IPS DF 6.9 (cell line): Measurements from ENCODE around the gene LRFN3.

Experiments used
- DNase-seq: peaks from one replicate; pipeline ENCODE4 v3.0.0-alpha.2; 2013; ENCODE audit warnings: low read depth, low spot score
- H3K27ac ChIP-seq: one replicate; pipeline ENCODE4 v1.5.1; 2013; ENCODE audit warnings: low read length, control low read depth
- H3K27me3 ChIP-seq: 2 replicates; pipeline ENCODE4 v1.6.1; 2013; ENCODE audit warnings: mild to moderate bottlenecking, low read length; ENCODE audit not compliant: control insufficient read depth, insufficient read depth
- H3K36me3 ChIP-seq: 2 replicates; pipeline ENCODE4 v1.6.1; 2013; ENCODE audit warnings: low read length; ENCODE audit not compliant: control insufficient read depth, insufficient read depth
- H3K4me1 ChIP-seq: 2 replicates; pipeline ENCODE4 v1.6.1; 2013; ENCODE audit warnings: low read length; ENCODE audit not compliant: control insufficient read depth, insufficient read depth
- H3K4me3 ChIP-seq: 2 replicates; pipeline ENCODE4 v1.5.1; 2013; ENCODE audit warnings: mild to moderate bottlenecking, low read length
- H3K9me3 ChIP-seq: 2 replicates; pipeline ENCODE4 v1.6.1; 2013; ENCODE audit warnings: low read length, inconsistent platforms; ENCODE audit not compliant: control insufficient read depth, insufficient read depth
- WGBS: extraction: QIAGEN DNeasy Blood & Tissue Kit; methylation state at CpG from one replicate; pipeline ENCODE4 v1.1.7; 2013; ENCODE audit warnings: mixed read lengths, missing lambda C conversion rate; ENCODE audit not compliant: insufficient read length, insufficient coverage; 5-methylcytosine and 5-hydroxymethylcytosine counted together

The LRFN3 gene

DNA sequence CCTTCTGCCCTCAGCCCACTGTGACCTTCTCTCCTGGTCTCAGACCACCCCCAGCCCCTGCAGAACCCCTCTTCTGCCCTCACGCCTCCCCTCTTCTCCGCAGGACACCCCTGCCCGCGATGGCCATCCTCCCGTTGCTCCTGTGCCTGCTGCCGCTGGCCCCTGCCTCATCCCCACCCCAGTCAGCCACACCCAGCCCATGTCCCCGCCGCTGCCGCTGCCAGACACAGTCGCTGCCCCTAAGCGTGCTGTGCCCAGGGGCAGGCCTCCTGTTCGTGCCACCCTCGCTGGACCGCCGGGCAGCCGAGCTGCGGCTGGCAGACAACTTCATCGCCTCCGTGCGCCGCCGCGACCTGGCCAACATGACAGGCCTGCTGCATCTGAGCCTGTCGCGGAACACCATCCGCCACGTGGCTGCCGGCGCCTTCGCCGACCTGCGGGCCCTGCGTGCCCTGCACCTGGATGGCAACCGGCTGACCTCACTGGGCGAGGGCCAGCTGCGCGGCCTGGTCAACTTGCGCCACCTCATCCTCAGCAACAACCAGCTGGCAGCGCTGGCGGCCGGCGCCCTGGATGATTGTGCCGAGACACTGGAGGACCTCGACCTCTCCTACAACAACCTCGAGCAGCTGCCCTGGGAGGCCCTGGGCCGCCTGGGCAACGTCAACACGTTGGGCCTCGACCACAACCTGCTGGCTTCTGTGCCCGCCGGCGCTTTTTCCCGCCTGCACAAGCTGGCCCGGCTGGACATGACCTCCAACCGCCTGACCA is 3.3 kb downstream of the LRFN3 start:
- H3K36me3 ChIP-seq, result peaks cover 6% of the 10 kb centered on the region; the same call in 1 of the 2 replicates
- H3K4me3 ChIP-seq, result no peak overlapping the region
- WGBS, result no CpG with 5 or more reads among the region's 55 CpGs
- no peak overlapping the region for H3K27ac ChIP-seq
- no peak for DNase-seq
- 0 out of 2 replicates have a peak, but pooled peaks cover 2% of the 10 kb centered on the region for H3K4me1 ChIP-seq
- H3K9me3 ChIP-seq, result no peaks in the 10 kb centered on the region
- no peaks in the 10 kb centered on the region for H3K27me3 ChIP-seq

DNA sequence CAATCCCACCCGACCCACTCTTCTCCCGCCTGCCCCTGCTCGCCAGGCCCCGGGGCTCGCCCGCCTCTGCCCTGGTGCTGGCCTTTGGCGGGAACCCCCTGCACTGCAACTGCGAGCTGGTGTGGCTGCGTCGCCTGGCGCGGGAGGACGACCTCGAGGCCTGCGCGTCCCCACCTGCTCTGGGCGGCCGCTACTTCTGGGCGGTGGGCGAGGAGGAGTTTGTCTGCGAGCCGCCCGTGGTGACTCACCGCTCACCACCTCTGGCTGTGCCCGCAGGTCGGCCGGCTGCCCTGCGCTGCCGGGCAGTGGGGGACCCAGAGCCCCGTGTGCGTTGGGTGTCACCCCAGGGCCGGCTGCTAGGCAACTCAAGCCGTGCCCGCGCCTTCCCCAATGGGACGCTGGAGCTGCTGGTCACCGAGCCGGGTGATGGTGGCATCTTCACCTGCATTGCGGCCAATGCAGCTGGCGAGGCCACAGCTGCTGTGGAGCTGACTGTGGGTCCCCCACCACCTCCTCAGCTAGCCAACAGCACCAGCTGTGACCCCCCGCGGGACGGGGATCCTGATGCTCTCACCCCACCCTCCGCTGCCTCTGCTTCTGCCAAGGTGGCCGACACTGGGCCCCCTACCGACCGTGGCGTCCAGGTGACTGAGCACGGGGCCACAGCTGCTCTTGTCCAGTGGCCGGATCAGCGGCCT is 4.1 kb downstream of the LRFN3 start:
- Histone ChIP-seq H3K27ac (no peak overlapping the region), H3K27me3 (no peaks in the 10 kb centered on the region), H3K36me3 (peaks cover 6% of the 10 kb centered on the region; the same call in 1 of the 2 replicates), H3K4me3 (no peak overlapping the region), H3K4me1 (0 out of 2 replicates have a peak, but pooled peaks cover 2% of the 10 kb centered on the region), H3K9me3 (no peaks in the 10 kb centered on the region)
- no peak for DNase-seq
- WGBS, result no CpG with 5 or more reads among the region's 51 CpGs

DNA sequence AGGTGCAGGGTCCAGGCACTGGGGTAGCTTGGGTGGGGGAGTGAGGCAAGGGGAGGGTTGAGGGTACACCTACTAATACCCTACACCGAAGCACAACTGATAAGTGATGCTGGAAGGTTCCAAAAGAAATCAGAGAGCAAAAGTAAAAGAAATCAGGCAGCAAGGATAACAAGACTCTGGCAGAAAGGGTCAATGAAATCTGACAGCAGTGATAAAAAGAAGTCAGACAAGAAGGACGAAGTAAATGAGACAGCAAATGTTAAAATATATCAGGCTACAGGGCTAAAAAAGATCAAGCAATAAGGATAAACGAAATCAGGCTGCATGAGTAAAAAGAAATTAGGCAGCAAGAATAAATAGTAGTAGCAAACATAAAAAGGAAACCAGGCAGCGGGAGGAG is 4.7 kb downstream of the LRFN3 start:
- Histone ChIP-seq H3K27me3 (no peaks in the 10 kb centered on the region), H3K9me3 (no peaks in the 10 kb centered on the region), H3K27ac (no peak overlapping the region), H3K4me1 (0 out of 2 replicates have a peak, but pooled peaks cover 2% of the 10 kb centered on the region), H3K4me3 (no peak overlapping the region), H3K36me3 (peaks cover 6% of the 10 kb centered on the region; the same call in 1 of the 2 replicates)
- 100% methylated on average over 1 of the region's 4 CpGs for WGBS
- DNase-seq, result no peak

DNA sequence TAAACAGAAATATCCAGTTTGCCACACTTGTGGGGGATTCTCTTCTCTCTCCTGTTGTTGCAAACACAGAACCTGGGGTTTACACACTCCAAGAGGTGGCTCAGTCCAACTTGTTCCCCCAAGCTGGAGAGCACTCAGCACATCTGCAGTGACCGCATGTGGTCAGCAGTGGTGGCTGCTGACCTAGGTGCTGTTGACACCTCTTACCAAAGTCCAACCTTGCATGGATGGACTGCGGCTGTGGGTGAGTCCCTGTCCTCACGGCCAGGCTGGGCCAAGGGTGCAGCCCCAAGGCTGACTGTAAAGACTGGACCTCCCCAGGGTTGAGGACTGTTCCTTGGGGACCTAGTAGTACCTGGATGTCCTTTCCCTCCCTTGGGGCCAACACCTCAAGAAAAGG is 6.1 kb downstream of the LRFN3 start:
- no peak overlapping the region for H3K4me3 ChIP-seq
- peaks cover 6% of the 10 kb centered on the region; the same call in 1 of the 2 replicates for H3K36me3 ChIP-seq
- H3K4me1 ChIP-seq, result 0 out of 2 replicates have a peak, but pooled peaks cover 2% of the 10 kb centered on the region
- no peak overlapping the region for H3K27ac ChIP-seq
- H3K9me3 ChIP-seq, result no peaks in the 10 kb centered on the region
- no peak for DNase-seq
- no peaks in the 10 kb centered on the region for H3K27me3 ChIP-seq
- WGBS, result no CpG with 5 or more reads among the region's 3 CpGs

DNA sequence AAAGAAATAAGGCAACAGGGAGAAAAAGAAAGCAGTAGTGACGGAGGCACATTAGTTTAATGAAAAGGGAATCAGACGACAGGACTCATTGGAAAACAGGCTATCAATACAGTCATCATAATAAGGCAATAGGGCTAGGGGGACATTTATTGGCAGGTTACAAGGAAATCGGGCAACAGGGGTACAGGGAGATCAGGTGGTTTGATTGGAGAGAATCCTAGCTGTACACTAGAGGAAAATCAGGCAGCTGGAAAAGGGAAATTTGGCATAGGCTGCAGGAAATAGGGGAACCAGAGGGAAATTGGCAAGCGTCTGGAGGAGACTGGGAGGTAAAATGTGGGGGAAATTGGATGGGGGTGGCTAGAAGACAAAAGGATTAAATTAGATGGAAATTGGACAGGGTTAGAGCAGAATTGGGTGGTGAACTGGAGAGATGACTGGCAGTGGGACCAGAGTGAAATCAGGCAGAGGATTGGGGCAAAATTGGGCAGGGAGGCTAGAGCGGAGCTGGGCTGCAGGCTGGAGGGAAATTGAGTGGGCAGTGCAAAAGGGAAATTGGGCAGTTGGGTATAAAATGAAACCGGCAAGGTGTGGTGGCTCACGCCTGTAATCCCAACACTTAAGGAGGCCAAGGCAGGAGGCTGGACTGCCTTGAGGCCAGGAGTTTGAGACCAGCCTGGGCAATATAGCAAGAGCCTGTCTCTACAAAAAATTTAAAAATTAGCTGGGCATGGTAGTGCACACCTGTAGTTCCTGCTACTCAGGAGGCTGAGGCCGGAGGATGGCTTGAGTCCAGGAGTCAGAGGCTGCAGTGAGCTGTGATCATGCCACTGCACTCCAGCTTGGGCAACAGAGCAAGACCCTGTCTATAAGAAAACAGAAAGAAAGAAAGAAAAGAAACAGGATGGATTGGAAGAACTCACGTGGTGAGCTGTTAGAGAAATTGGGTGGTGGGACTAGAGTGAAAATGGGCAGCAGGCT is 7.4 kb downstream of the LRFN3 start:
- 100% methylated on average over 1 of the region's 9 CpGs for WGBS
- H3K36me3 ChIP-seq, result peaks cover 6% of the 10 kb centered on the region; the same call in 1 of the 2 replicates
- H3K27me3 ChIP-seq, result no peaks in the 10 kb centered on the region
- H3K27ac ChIP-seq, result no peak overlapping the region
- no peaks in the 10 kb centered on the region for H3K9me3 ChIP-seq
- no peak for DNase-seq
- H3K4me1 ChIP-seq, result no peaks in the 10 kb centered on the region
- H3K4me3 ChIP-seq, result no peak overlapping the region

DNA sequence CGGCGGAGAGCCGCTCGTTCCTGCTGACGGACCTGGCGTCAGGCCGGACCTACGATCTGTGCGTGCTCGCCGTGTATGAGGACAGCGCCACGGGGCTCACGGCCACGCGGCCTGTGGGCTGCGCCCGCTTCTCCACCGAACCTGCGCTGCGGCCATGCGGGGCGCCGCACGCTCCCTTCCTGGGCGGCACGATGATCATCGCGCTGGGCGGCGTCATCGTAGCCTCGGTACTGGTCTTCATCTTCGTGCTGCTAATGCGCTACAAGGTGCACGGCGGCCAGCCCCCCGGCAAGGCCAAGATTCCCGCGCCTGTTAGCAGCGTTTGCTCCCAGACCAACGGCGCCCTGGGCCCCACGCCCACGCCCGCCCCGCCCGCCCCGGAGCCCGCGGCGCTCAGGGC is 8.4 kb downstream of the LRFN3 start:
- H3K36me3 ChIP-seq, result peaks cover 6% of the 10 kb centered on the region; the same call in 1 of the 2 replicates
- H3K27ac ChIP-seq, result no peak overlapping the region
- 0 out of 2 replicates have a peak, but pooled peaks cover 2% of the 10 kb centered on the region for H3K4me1 ChIP-seq
- no peaks in the 10 kb centered on the region for H3K27me3 ChIP-seq
- no peak overlapping the region for H3K4me3 ChIP-seq
- no peak for DNase-seq
- WGBS, result no CpG with 5 or more reads among the region's 52 CpGs
- no peaks in the 10 kb centered on the region for H3K9me3 ChIP-seq

DNA sequence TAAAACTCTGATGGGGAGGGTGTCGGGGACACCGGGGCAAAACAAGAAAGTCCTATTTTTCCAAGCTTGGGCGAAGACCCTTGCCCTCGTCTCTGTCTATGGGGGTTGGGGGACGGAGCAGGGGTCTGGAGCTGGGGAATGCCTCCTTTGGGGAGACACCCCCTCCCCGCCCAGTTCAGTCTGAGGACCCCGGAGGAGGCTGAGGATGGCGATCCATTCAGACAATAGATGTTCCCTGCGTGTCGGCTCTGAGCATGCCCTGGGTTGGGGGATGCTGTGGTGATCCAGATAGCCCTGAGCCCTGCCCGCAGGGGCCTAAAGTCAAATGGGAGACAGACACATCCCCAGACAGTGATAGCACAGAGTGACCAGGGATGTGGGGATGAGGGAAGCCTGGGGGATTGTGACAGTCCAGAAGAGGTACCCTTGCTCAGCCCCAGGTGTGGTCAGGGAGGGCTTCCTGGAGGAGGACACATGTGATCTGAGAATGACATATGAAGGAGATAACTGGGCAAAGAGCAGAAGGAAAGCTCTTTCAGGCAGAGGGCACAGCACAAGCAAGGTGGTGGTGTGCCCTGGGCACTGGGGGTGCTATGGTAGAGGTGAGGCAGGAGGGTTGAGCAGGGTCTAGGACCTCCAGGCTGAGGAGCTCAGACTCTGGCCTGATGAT is 9.1 kb downstream of the LRFN3 start:
- H3K9me3 ChIP-seq, result no peaks in the 10 kb centered on the region
- H3K4me1 ChIP-seq, result 0 out of 2 replicates have a peak, but pooled peaks cover 2% of the 10 kb centered on the region
- WGBS, result no CpG with 5 or more reads among the region's 11 CpGs
- H3K36me3 ChIP-seq, result peaks cover 4% of the 10 kb centered on the region; the same call in 1 of the 2 replicates
- H3K4me3 ChIP-seq, result no peak overlapping the region
- DNase-seq, result no peak
- no peaks in the 10 kb centered on the region for H3K27me3 ChIP-seq
- H3K27ac ChIP-seq, result no peak overlapping the region

DNA sequence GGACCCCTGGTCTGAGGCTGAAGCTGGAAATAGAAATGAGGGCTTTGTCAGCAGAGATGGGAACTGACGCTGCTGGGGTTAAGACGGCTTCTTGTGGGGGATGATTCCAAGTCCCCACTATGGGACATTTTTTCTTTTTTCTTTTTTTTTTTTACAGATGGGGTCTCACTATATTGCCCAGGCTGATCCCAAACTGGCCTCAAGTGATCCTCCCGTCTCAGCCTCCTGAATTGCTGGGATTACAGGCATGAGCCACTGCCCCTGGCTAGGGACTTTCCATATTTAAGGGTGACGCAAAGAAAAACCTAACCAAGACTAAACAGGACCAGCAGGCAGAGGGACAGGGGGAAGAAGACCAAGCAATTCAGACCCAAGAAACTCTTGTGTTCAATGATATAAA is 10.0 kb downstream of the LRFN3 start:
- H3K36me3 ChIP-seq, result no peaks in the 10 kb centered on the region
- H3K27ac ChIP-seq, result no peak overlapping the region
- no peaks in the 10 kb centered on the region for H3K27me3 ChIP-seq
- H3K4me3 ChIP-seq, result no peak overlapping the region
- 0 out of 2 replicates have a peak, but pooled peaks cover 2% of the 10 kb centered on the region for H3K4me1 ChIP-seq
- WGBS, result no CpG with 5 or more reads among the region's 4 CpGs
- DNase-seq, result no peak
- no peaks in the 10 kb centered on the region for H3K9me3 ChIP-seq

DNA sequence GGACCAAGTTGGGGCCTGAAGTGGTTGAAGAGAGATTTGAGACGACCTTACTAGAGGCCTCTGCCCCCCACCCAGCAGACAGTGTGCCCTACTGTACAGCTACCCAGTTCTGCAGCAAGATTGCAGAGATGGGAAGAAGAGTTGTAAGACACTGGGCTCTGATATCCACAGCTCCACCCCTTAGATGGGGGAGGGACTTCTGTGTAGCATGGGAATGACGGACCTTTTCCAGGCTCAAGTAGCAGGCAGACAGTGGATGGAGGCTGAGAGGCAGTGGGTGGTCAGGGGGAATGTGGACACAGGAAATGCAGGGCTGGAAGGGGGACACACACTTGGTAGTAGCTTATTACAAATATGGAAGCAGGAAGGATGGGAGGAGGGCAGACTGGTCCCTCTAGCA is 13.0 kb downstream of the LRFN3 start:
- H3K4me1 ChIP-seq, result 0 out of 2 replicates have a peak, but pooled peaks cover 2% of the 10 kb centered on the region
- H3K36me3 ChIP-seq, result no peaks in the 10 kb centered on the region
- H3K9me3 ChIP-seq, result no peaks in the 10 kb centered on the region
- no peak overlapping the region for H3K27ac ChIP-seq
- no CpG with 5 or more reads among the region's 2 CpGs for WGBS
- H3K27me3 ChIP-seq, result no peaks in the 10 kb centered on the region
- no peak for DNase-seq
- H3K4me3 ChIP-seq, result no peak overlapping the region
